Kidney epithelial cell (primary cell): ENCODE results near the gene DNMT3L. TPM values are rescaled to one million over a fixed set of nuclear protein-coding genes. Genes with fewer than 3 reads are reported as not detected.
A peak's percentile ranks its signal among the peaks of the same experiment; 100 is the strongest.

Experiments
- DNase-seq: peaks from one replicate; pipeline ENCODE4 v3.0.0-alpha.2; 2010; ENCODE audit warnings: low read depth
- H3K27me3 ChIP-seq: 2 replicates; pipeline ENCODE4 v1.6.0; 2011; ENCODE audit warnings: low read length; ENCODE audit not compliant: control insufficient read depth, insufficient read depth
- H3K36me3 ChIP-seq: 2 replicates; pipeline ENCODE4 v1.5.1; 2011; ENCODE audit warnings: low read length; ENCODE audit not compliant: control insufficient read depth, insufficient read depth
- H3K4me3 ChIP-seq: 2 replicates; pipeline ENCODE4 v1.5.1; 2011; ENCODE audit warnings: low read depth, mild to moderate bottlenecking, control low read depth, low read length
- CTCF ChIP-seq: IDR thresholded peaks from 2 replicates; pipeline ENCODE4 v1.5.1; 2011; ENCODE audit warnings: mild to moderate bottlenecking, moderate library complexity, low read length, control low read depth, inconsistent platforms; ENCODE audit not compliant: insufficient read depth, poor library complexity, severe bottlenecking
- total RNA-seq: library from RNA; depleted of rRNA; stranded (reverse); fragments of >200 nt; gene quantifications from 2 replicates; pipeline ENCODE4 v1.2.3, GENCODE V29; 2015

The DNMT3L gene
- total RNA-seq, 1 donor from 2014 or later = not detected

- Histone ChIP-seq H3K27me3 (peaks cover 16% of the 10 kb centered on the region), H3K36me3 (no peaks in the 10 kb centered on the region), H3K4me3 (peak overlapping the region; percentile 66)
- TF ChIP-seq CTCF = no peak
- DNase-seq = no peak
Measured at GRCh38 chr21:44300262-44300959, 38.7 kb upstream of the DNMT3L start.

GRCh38 chr21:44299458-44300261, 38.0 kb upstream of the DNMT3L start, which contains the start of gene PFKL:
Gene PFKL, plus strand, starts transcription at chr21:44300053. Its CDS starts 53 bp downstream, at chr21:44300106.
- Histone ChIP-seq H3K27me3 (peaks cover 23% of the 10 kb centered on the region), H3K4me3 (peak within 1 kb of the TSS; percentile 66), H3K36me3 (no peaks in the 10 kb centered on the region)
- no peak for TF ChIP-seq CTCF
- DNase-seq = no peak

GRCh38 chr21:44299085-44299457, 37.4 kb upstream of the DNMT3L start:
- Histone ChIP-seq H3K4me3 (peak overlapping the region; percentile 66), H3K27me3 (peaks cover 25% of the 10 kb centered on the region), H3K36me3 (no peaks in the 10 kb centered on the region)
- no peak for TF ChIP-seq CTCF
- DNase-seq = no peak

- no peak overlapping the region for H3K4me3 ChIP-seq
- peaks cover 28% of the 10 kb centered on the region for H3K27me3 ChIP-seq
- TF ChIP-seq CTCF = peak; percentile 7
- DNase-seq = no peak
- no peaks in the 10 kb centered on the region for H3K36me3 ChIP-seq
Measured at GRCh38 chr21:44298301-44298700, 36.6 kb upstream of the DNMT3L start.

- H3K27me3 ChIP-seq = peaks cover 29% of the 10 kb centered on the region
- H3K36me3 ChIP-seq = no peaks in the 10 kb centered on the region
- no peak for DNase-seq
- H3K4me3 ChIP-seq = no peak overlapping the region
- TF ChIP-seq CTCF = peak; percentile 86
Measured at GRCh38 chr21:44297525-44298290, 36.0 kb upstream of the DNMT3L start.
